DLD1 (cell line): Measurements from ENCODE around the gene ITGB8.

Experiments used
- in situ Hi-C: cut with HindIII; loops from 2 replicates; pipeline ENCODE4 v1.10.0; 2017; ENCODE audit warnings: low sequenced_read_pairs

The ITGB8 gene

GRCh38 chr7:20407585-20408466, 77.1 kb downstream of the ITGB8 start:
- in situ Hi-C loops: no loop called here

- in situ Hi-C loops: no loop called here
Measured at GRCh38 chr7:20408467-20408826, 77.7 kb downstream of the ITGB8 start.

- in situ Hi-C loops: no loop called here
Measured at GRCh38 chr7:20409961-20410360, 79.3 kb downstream of the ITGB8 start.

GRCh38 chr7:20411372-20411771, 80.7 kb downstream of the ITGB8 start:
- in situ Hi-C loops: no loop called here

- in situ Hi-C loops: no loop called here
Measured at GRCh38 chr7:20412032-20412431, 81.3 kb downstream of the ITGB8 start.

GRCh38 chr7:20417260-20417659, 86.6 kb downstream of the ITGB8 start:
- in situ Hi-C loops: no loop called here

- in situ Hi-C loops: no loop called here
Measured at GRCh38 chr7:20417675-20418382, 87.1 kb downstream of the ITGB8 start.

GRCh38 chr7:20424500-20424899, 93.8 kb downstream of the ITGB8 start:
- in situ Hi-C loops: no loop called here

- in situ Hi-C loops: no loop called here
Measured at GRCh38 chr7:20430664-20431063, 100.0 kb downstream of the ITGB8 start.

GRCh38 chr7:20431146-20431545, 100.4 kb downstream of the ITGB8 start:
- in situ Hi-C loops: no loop called here

- in situ Hi-C loops: no loop called here
Measured at GRCh38 chr7:20432071-20432470, 101.4 kb downstream of the ITGB8 start.

- in situ Hi-C loops: no loop called here
Measured at GRCh38 chr7:20435305-20435704, 104.6 kb downstream of the ITGB8 start.

- in situ Hi-C loops: no loop called here
Measured at GRCh38 chr7:20438248-20438647, 107.5 kb downstream of the ITGB8 start.

- in situ Hi-C loops: no loop called here
Measured at GRCh38 chr7:20438694-20439376, 108.1 kb downstream of the ITGB8 start.

- in situ Hi-C loops: no loop called here
Measured at GRCh38 chr7:20439416-20440185, 108.9 kb downstream of the ITGB8 start.

- in situ Hi-C loops: no loop called here
Measured at GRCh38 chr7:20440472-20441105, 109.9 kb downstream of the ITGB8 start.

GRCh38 chr7:20441346-20441745, 110.6 kb downstream of the ITGB8 start:
- in situ Hi-C loops: no loop called here

GRCh38 chr7:20441991-20442441, 111.3 kb downstream of the ITGB8 start:
- in situ Hi-C loops: no loop called here

GRCh38 chr7:20442951-20443350, 112.3 kb downstream of the ITGB8 start:
- in situ Hi-C loops: no loop called here

- in situ Hi-C loops: no loop called here
Measured at GRCh38 chr7:20444030-20444800, 113.5 kb downstream of the ITGB8 start.
